HS-27A (cell line): Measurements from ENCODE around the gene C2orf81.

Source experiments
- DNase-seq: peaks from one replicate; pipeline ENCODE4 v3.0.0-alpha.2; 2012; ENCODE audit warnings: low read depth, missing footprints

C2orf81 gene

GRCh38 chr2:74390606-74391005 lies 30.8 kb downstream of the C2orf81 start:
- DNase-seq = no peak

- DNase-seq = no peak
These were observed 34.1 kb downstream of the C2orf81 start for GRCh38 chr2:74387346-74387745.

- no peak for DNase-seq
These were observed 36.0 kb downstream of the C2orf81 start for GRCh38 chr2:74385396-74385795.

GRCh38 chr2:74384051-74384450 lies 37.4 kb downstream of the C2orf81 start:
- no peak for DNase-seq

GRCh38 chr2:74383254-74383653 lies 38.2 kb downstream of the C2orf81 start:
- DNase-seq = no peak

GRCh38 chr2:74381751-74382150 lies 39.7 kb downstream of the C2orf81 start:
- DNase-seq = no peak

GRCh38 chr2:74379851-74380789 lies 41.3 kb downstream of the C2orf81 start, which contains the start of gene DCTN1:
Gene DCTN1, minus strand, starts transcription at chr2:74380311. Its CDS starts 274 bp downstream, at chr2:74380037.
- DNase-seq = no peak

GRCh38 chr2:74378007-74378406 lies 43.4 kb downstream of the C2orf81 start:
- DNase-seq = no peak

- no peak for DNase-seq
These were observed 45.6 kb downstream of the C2orf81 start for GRCh38 chr2:74375838-74376237.

- DNase-seq = no peak
These were observed 46.8 kb downstream of the C2orf81 start for GRCh38 chr2:74374509-74375205.

GRCh38 chr2:74373985-74374384 lies 47.4 kb downstream of the C2orf81 start:
- DNase-seq = no peak

- no peak for DNase-seq
These were observed 48.2 kb downstream of the C2orf81 start for GRCh38 chr2:74373221-74373676.

- DNase-seq = no peak
These were observed 48.7 kb downstream of the C2orf81 start for GRCh38 chr2:74372674-74373073.

- DNase-seq = no peak
These were observed 50.0 kb downstream of the C2orf81 start for GRCh38 chr2:74371421-74371820.

GRCh38 chr2:74369976-74370375 lies 51.4 kb downstream of the C2orf81 start:
- no peak for DNase-seq

GRCh38 chr2:74368499-74368898 lies 52.9 kb downstream of the C2orf81 start:
- no peak for DNase-seq

- no peak for DNase-seq
These were observed 53.6 kb downstream of the C2orf81 start for GRCh38 chr2:74367789-74368188.

- no peak for DNase-seq
These were observed 55.4 kb downstream of the C2orf81 start for GRCh38 chr2:74366036-74366435.

GRCh38 chr2:74364533-74365505 lies 56.6 kb downstream of the C2orf81 start:
- no peak for DNase-seq
